WTC11 (cell line): ENCODE results near the gene FOLR2. TPM values are rescaled to one million over a fixed set of nuclear protein-coding genes. Genes with fewer than 3 reads are reported as not detected.

ENCODE experiments used
- ATAC-seq: fragments of 200-7000 bp; cut with Tn5 transposase; 2 replicates; pipeline ENCODE4 v1.10.0; 2021; ENCODE audit warnings: mild to moderate bottlenecking, moderate library complexity
- CTCF ChIA-PET: fragments of 300-600 bp; sonication (Branson Sonifier 250); formaldehyde crosslinking; loops from one replicate; lab custom pipeline; 2021; ENCODE audit warnings: antibody characterized with exemption; lab: Charles Lee
- POLR2A ChIA-PET: fragments of 350-600 bp; sonication (Branson Sonifier 250); formaldehyde crosslinking; loops from one replicate; lab custom pipeline; 2021; ENCODE audit warnings: antibody characterized with exemption; lab: Charles Lee
- DNase-seq: peaks from one replicate; pipeline ENCODE4 v3.0.0; 2021; ENCODE audit warnings: low spot score
- H3K27ac Mint-ChIP-seq: 2 replicates; pipeline ENCODE4 v1.8.0; 2021; ENCODE audit warnings: mixed read lengths
- H3K27me3 Mint-ChIP-seq: 2 replicates; pipeline ENCODE4 v1.8.0; 2021; ENCODE audit warnings: low read depth, mild to moderate bottlenecking, moderate library complexity, mixed read lengths
- H3K36me3 Mint-ChIP-seq: 2 replicates; pipeline ENCODE4 v1.8.0; 2021; ENCODE audit warnings: mixed read lengths
- H3K4me1 Mint-ChIP-seq: 2 replicates; pipeline ENCODE4 v1.8.0; 2022; ENCODE audit warnings: mixed read lengths
- H3K4me3 Mint-ChIP-seq: 2 replicates; pipeline ENCODE4 v1.8.0; 2021; ENCODE audit warnings: mild to moderate bottlenecking, moderate library complexity, mixed read lengths
- H3K9me3 Mint-ChIP-seq: 2 replicates; pipeline ENCODE4 v1.8.0; 2021; ENCODE audit warnings: mixed read lengths
- CREM ChIP-seq: sonication (generic); formaldehyde crosslinking; IDR thresholded peaks from 2 replicates; pipeline ENCODE4 v1.8.1; 2022; ENCODE audit warnings: mild to moderate bottlenecking, missing genetic modification reagents, moderate library complexity
- ELF4 ChIP-seq: sonication (generic); formaldehyde crosslinking; IDR thresholded peaks from 2 replicates; pipeline ENCODE4 v1.8.1; 2022; ENCODE audit warnings: low read depth, mild to moderate bottlenecking, moderate library complexity, missing genetic modification reagents
- FOXK1 ChIP-seq: sonication (generic); formaldehyde crosslinking; IDR thresholded peaks from 2 replicates; pipeline ENCODE4 v1.8.0; 2022; ENCODE audit warnings: mild to moderate bottlenecking, moderate library complexity, missing genetic modification reagents
- JUN ChIP-seq: sonication (generic); formaldehyde crosslinking; IDR thresholded peaks from 2 replicates; pipeline ENCODE4 v1.8.0; 2023; ENCODE audit warnings: mild to moderate bottlenecking, missing genetic modification reagents
- MYBL2 ChIP-seq: sonication (generic); formaldehyde crosslinking; IDR thresholded peaks from 2 replicates; pipeline ENCODE4 v1.8.1; 2023; ENCODE audit warnings: mild to moderate bottlenecking, moderate library complexity, missing genetic modification reagents
- NR2C2 ChIP-seq: sonication (generic); formaldehyde crosslinking; IDR thresholded peaks from 2 replicates; pipeline ENCODE4 v1.8.0; 2022; ENCODE audit warnings: mild to moderate bottlenecking, missing genetic modification reagents
- RORB ChIP-seq: fragments of 250-450 bp; sonication (Bioruptor Pico); IDR thresholded peaks from 2 replicates; pipeline ENCODE4 v1.9.0; 2021; ENCODE audit warnings: mild to moderate bottlenecking
- SMAD4 ChIP-seq: sonication (generic); formaldehyde crosslinking; IDR thresholded peaks from 2 replicates; pipeline ENCODE4 v1.8.0; 2022; ENCODE audit warnings: mild to moderate bottlenecking, missing genetic modification reagents
- SOX15 ChIP-seq: fragments of 250-450 bp; sonication (Bioruptor Pico); IDR thresholded peaks from 2 replicates; pipeline ENCODE4 v1.9.0; 2021; ENCODE audit warnings: mild to moderate bottlenecking
- ZBTB21 ChIP-seq: sonication (generic); formaldehyde crosslinking; IDR thresholded peaks from 2 replicates; pipeline ENCODE4 v1.8.1; 2023; ENCODE audit warnings: mild to moderate bottlenecking, missing genetic modification reagents, borderline replicate concordance
- total RNA-seq: library from RNA; stranded (reverse); gene quantifications from 3 replicates; pipeline ENCODE4 v1.2.3, GENCODE V29; 2021
- TF ChIP-seq, protein P1 (sequence below): sonication (generic); formaldehyde crosslinking; IDR thresholded peaks from 2 replicates; pipeline ENCODE4 v1.8.0; 2022; ENCODE audit warnings: mild to moderate bottlenecking, missing genetic modification reagents
- TF ChIP-seq, protein P2 (sequence below): sonication (generic); formaldehyde crosslinking; IDR thresholded peaks from 2 replicates; pipeline ENCODE4 v1.8.0; 2023; ENCODE audit warnings: missing genetic modification reagents, mild to moderate bottlenecking, borderline replicate concordance
- TF ChIP-seq, protein P3 (sequence below): sonication (generic); formaldehyde crosslinking; IDR thresholded peaks from 2 replicates; pipeline ENCODE4 v1.8.1; 2023; ENCODE audit warnings: mild to moderate bottlenecking, moderate library complexity, missing genetic modification reagents
- TF ChIP-seq, protein P4 (sequence below): sonication (generic); formaldehyde crosslinking; IDR thresholded peaks from 2 replicates; pipeline ENCODE4 v1.8.1; 2022; ENCODE audit warnings: low read depth, missing genetic modification reagents, borderline replicate concordance

Gene FOLR2
- total RNA-seq, 1 experiment from 2014 or later: not detected

DNA sequence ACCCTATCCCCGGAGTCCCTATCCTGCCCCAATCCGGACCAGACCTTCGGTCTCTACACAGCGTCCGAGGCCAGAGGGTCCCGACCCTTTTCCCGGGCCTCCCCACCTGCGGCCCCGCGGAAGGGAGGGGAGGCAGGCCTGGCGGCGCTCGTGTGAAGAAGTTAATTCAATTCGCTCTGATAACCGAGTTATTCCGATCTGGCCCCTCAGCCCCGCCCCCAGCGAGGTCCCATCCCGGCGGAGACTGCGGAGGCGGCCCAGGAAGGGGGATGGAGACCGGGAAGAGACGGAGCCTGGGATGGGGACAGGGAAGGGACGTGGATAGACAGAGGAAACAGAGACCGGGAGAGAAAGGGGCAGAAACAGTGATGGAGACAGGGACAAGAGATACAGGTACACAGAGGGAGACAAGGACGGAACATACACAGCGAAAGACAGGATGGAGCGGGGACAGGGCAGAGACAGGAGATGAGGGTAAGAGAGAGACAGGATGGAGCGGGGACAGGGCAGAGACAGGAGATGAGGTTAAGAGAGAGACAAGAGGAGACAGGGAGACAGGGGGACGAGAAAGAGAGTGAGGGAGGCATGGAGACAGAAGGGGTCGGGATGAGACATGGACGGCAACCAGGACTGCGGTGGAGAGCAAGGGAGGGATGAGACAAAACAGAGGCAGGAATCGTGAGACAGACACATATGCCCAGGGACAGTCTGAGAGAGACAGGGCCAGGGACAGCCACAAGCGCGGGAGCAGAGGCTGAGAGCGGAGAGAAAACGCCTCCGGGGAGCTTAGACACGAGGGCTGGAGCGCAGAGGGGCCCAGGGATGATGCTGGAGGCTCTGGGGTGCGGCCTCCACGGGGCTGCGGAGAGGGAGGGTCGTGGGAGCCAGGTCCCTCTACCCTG, 28.0 kb downstream of the FOLR2 start (continued):
- no peak for TF ChIP-seq ZBTB21 (CRISPR knock-in tag)
- TF ChIP-seq, protein P1, sequence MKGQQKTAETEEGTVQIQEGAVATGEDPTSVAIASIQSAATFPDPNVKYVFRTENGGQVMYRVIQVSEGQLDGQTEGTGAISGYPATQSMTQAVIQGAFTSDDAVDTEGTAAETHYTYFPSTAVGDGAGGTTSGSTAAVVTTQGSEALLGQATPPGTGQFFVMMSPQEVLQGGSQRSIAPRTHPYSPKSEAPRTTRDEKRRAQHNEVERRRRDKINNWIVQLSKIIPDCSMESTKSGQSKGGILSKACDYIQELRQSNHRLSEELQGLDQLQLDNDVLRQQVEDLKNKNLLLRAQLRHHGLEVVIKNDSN (CRISPR knock-in tag): no peak
- no peak for TF ChIP-seq NR2C2 (CRISPR knock-in tag)
- TF ChIP-seq, protein P2, sequence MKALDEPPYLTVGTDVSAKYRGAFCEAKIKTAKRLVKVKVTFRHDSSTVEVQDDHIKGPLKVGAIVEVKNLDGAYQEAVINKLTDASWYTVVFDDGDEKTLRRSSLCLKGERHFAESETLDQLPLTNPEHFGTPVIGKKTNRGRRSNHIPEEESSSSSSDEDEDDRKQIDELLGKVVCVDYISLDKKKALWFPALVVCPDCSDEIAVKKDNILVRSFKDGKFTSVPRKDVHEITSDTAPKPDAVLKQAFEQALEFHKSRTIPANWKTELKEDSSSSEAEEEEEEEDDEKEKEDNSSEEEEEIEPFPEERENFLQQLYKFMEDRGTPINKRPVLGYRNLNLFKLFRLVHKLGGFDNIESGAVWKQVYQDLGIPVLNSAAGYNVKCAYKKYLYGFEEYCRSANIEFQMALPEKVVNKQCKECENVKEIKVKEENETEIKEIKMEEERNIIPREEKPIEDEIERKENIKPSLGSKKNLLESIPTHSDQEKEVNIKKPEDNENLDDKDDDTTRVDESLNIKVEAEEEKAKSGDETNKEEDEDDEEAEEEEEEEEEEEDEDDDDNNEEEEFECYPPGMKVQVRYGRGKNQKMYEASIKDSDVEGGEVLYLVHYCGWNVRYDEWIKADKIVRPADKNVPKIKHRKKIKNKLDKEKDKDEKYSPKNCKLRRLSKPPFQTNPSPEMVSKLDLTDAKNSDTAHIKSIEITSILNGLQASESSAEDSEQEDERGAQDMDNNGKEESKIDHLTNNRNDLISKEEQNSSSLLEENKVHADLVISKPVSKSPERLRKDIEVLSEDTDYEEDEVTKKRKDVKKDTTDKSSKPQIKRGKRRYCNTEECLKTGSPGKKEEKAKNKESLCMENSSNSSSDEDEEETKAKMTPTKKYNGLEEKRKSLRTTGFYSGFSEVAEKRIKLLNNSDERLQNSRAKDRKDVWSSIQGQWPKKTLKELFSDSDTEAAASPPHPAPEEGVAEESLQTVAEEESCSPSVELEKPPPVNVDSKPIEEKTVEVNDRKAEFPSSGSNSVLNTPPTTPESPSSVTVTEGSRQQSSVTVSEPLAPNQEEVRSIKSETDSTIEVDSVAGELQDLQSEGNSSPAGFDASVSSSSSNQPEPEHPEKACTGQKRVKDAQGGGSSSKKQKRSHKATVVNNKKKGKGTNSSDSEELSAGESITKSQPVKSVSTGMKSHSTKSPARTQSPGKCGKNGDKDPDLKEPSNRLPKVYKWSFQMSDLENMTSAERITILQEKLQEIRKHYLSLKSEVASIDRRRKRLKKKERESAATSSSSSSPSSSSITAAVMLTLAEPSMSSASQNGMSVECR (CRISPR knock-in tag): 0 out of 2 replicates have a peak, but pooled peaks have one; percentile 24

DNA sequence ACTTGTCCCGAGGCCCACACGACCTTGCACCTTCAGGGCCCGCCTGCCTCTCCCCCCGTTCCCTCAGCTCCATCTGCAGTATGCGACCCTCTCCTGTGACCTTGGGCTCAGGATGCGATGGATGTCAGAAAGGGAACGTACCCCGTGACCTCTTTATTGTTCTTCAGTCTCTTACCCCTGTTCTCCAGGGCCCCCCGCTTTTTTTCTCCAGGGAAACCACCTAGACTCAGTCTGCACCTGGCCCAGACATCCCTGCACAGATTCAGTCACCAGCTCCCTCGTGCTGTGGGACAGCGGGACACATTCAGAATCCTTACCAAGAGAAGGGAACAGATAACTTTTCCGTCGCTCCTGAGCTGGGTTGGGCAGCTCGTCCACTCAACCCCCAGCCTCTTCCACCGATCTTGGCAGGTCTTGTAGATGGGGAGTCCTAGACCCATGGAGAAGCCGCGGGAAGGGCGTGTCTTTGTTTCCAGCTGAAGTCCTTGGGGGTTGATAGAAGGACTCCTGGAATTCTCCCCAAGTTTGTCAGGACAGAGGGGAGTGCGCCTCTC, 28.7 kb downstream of the FOLR2 start:
- no peaks in the 10 kb centered on the region for H3K36me3 Mint-ChIP-seq
- TF ChIP-seq SOX15 (CRISPR knock-in tag) (no peak), MYBL2 (CRISPR knock-in tag) (no peak), JUN (CRISPR knock-in tag) (no peak), SMAD4 (CRISPR knock-in tag) (no peak), RORB (CRISPR knock-in tag) (no peak), ELF4 (no peak), CREM (CRISPR knock-in tag) (no peak), FOXK1 (CRISPR knock-in tag) (no peak)
- TF ChIP-seq, protein P3, sequence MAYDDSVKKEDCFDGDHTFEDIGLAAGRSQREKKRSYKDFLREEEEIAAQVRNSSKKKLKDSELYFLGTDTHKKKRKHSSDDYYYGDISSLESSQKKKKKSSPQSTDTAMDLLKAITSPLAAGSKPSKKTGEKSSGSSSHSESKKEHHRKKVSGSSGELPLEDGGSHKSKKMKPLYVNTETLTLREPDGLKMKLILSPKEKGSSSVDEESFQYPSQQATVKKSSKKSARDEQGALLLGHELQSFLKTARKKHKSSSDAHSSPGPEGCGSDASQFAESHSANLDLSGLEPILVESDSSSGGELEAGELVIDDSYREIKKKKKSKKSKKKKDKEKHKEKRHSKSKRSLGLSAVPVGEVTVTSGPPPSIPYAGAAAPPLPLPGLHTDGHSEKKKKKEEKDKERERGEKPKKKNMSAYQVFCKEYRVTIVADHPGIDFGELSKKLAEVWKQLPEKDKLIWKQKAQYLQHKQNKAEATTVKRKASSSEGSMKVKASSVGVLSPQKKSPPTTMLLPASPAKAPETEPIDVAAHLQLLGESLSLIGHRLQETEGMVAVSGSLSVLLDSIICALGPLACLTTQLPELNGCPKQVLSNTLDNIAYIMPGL (CRISPR knock-in tag): no peak
- TF ChIP-seq, protein P4, sequence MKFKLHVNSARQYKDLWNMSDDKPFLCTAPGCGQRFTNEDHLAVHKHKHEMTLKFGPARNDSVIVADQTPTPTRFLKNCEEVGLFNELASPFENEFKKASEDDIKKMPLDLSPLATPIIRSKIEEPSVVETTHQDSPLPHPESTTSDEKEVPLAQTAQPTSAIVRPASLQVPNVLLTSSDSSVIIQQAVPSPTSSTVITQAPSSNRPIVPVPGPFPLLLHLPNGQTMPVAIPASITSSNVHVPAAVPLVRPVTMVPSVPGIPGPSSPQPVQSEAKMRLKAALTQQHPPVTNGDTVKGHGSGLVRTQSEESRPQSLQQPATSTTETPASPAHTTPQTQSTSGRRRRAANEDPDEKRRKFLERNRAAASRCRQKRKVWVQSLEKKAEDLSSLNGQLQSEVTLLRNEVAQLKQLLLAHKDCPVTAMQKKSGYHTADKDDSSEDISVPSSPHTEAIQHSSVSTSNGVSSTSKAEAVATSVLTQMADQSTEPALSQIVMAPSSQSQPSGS (CRISPR knock-in tag): no peak
- ChIA-PET CTCF (interaction anchor here (0.7 to 7.5 kb wide), 6 partner anchors 7 to 210 kb away, joined by 3 to 89 read pairs (median 11); partner anchors contain the start of gene CLPB), POLR2A (no interaction called here)
- H3K27me3 Mint-ChIP-seq: peaks cover 43% of the 10 kb centered on the region
- H3K4me3 Mint-ChIP-seq: no peak overlapping the region
- H3K27ac Mint-ChIP-seq: no peak overlapping the region
- no peak for ATAC-seq
- peaks cover 29% of the 10 kb centered on the region for H3K4me1 Mint-ChIP-seq
- DNase-seq: no peak
- no peaks in the 10 kb centered on the region for H3K9me3 Mint-ChIP-seq
